ENCODE results near the gene MAGI2.

The MAGI2 gene

DNA sequence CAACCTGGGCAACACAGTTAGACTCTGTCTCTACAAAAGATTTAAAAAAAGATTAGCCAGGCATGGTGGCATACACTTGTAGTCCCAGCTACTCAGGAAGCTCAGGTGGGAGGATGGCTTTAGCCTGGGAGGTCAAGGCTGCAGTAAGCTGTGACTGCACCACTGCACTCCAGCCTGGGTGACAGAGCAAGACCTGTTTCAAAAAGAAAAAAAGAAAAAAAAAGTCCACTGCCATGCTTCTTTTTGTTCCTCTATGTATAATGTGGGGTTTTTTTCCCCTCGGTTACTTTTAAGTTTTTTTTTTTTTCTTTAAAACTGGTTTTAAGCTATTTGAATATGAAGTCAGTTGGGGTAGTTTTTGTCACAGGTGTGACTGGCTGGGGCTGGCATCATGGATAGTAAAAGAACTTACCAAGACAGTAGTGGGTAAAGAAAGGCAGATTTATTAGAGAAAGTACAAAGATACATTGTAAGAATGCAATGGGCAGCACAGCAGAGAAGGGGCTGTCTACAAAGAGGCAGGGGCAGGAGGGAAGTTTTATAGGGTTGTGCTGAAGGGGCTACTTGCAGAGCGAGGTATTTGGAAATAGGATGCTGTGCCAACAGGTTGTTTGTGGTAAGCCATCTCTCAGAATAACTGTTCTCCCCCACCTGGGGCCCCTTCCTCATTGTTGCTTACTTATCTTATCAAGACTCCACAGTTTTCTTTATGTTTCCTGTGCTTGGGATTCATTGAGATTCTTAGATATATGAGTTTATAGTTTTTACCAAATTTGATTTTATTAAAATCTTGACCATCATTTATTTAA, 1477.6 kb downstream of the MAGI2 start:
- TF ChIP-seq, protein P1, sequence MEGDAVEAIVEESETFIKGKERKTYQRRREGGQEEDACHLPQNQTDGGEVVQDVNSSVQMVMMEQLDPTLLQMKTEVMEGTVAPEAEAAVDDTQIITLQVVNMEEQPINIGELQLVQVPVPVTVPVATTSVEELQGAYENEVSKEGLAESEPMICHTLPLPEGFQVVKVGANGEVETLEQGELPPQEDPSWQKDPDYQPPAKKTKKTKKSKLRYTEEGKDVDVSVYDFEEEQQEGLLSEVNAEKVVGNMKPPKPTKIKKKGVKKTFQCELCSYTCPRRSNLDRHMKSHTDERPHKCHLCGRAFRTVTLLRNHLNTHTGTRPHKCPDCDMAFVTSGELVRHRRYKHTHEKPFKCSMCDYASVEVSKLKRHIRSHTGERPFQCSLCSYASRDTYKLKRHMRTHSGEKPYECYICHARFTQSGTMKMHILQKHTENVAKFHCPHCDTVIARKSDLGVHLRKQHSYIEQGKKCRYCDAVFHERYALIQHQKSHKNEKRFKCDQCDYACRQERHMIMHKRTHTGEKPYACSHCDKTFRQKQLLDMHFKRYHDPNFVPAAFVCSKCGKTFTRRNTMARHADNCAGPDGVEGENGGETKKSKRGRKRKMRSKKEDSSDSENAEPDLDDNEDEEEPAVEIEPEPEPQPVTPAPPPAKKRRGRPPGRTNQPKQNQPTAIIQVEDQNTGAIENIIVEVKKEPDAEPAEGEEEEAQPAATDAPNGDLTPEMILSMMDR (IDR thresholded peaks at IDR 0.05; ENCODE audit: poor library complexity, severe bottlenecking) = no peak
- Histone ChIP-seq H3K36me3 (ENCODE audit: low read depth) (no peaks in the 10 kb centered on the region), H3K9me3 (ENCODE audit: severe bottlenecking) (no peaks in the 10 kb centered on the region), H3K4me3 (ENCODE audit: severe bottlenecking) (no peak overlapping the region), H3K27ac (ENCODE audit: poor library complexity, severe bottlenecking) (no peak overlapping the region), H3K4me1 (ENCODE audit: insufficient read depth, poor library complexity, severe bottlenecking) (no peaks in the 10 kb centered on the region), H3K27me3 (ENCODE audit: insufficient read depth, poor library complexity, severe bottlenecking) (no peaks in the 10 kb centered on the region)
- DNase-seq (ENCODE audit: low spot score) (no peak), ATAC-seq (ENCODE audit: low read depth) (no peak)

DNA sequence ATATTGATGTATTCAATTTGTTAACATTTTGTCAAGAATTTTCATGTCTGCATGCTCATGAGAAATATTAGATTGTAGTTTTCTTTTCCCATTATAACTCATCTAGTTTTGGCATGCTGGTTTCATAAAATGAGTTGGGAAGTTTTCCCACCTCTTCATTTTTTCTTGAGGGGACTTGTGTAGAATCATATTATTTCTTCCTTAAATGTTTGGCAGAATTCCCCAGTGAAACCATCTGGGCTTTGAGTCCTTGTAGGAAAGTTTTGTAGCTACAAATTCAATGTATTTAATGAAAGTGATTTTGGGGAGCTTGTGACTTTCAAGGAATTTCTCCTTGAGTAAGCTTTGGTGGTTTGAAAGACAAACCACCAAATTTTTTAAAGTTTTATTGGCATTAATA, 1481.7 kb downstream of the MAGI2 start:
- H3K9me3 ChIP-seq (ENCODE audit: severe bottlenecking) = no peaks in the 10 kb centered on the region
- H3K4me3 ChIP-seq (ENCODE audit: severe bottlenecking) = no peak overlapping the region
- ATAC-seq (ENCODE audit: low read depth) (no peak), DNase-seq (ENCODE audit: low spot score) (no peak)
- no peaks in the 10 kb centered on the region for H3K4me1 ChIP-seq (ENCODE audit: insufficient read depth, poor library complexity, severe bottlenecking)
- no peak overlapping the region for H3K27ac ChIP-seq (ENCODE audit: poor library complexity, severe bottlenecking)
- H3K36me3 ChIP-seq (ENCODE audit: low read depth) = no peaks in the 10 kb centered on the region
- TF ChIP-seq, protein P1 (IDR thresholded peaks at IDR 0.05; ENCODE audit: poor library complexity, severe bottlenecking) = no peak
- H3K27me3 ChIP-seq (ENCODE audit: insufficient read depth, poor library complexity, severe bottlenecking) = no peaks in the 10 kb centered on the region

DNA sequence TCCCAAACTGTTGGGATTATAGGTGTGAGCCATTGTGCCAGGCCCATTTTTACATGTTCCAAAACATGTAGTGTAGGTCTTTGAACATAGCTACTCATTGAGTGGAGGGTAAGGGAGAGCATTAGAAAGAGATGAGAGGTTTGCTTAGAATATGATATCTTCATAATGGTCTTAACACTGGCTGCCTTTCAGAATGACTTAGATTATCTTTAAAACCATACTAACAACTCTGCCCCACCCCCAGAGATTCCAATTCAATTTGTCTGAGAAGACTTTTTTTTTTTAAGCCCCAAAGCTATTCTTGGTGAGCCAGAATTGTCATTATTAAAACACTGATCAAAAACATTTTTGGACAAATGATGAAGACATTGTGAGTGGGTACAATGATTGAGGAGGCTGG, 1486.0 kb downstream of the MAGI2 start:
- Histone ChIP-seq H3K27me3 (ENCODE audit: insufficient read depth, poor library complexity, severe bottlenecking) (no peaks in the 10 kb centered on the region), H3K27ac (ENCODE audit: poor library complexity, severe bottlenecking) (no peak overlapping the region), H3K9me3 (ENCODE audit: severe bottlenecking) (no peaks in the 10 kb centered on the region), H3K4me1 (ENCODE audit: insufficient read depth, poor library complexity, severe bottlenecking) (no peaks in the 10 kb centered on the region), H3K4me3 (ENCODE audit: severe bottlenecking) (no peak overlapping the region), H3K36me3 (ENCODE audit: low read depth) (no peaks in the 10 kb centered on the region)
- no peak for DNase-seq (ENCODE audit: low spot score)
- TF ChIP-seq, protein P1 (IDR thresholded peaks at IDR 0.05; ENCODE audit: poor library complexity, severe bottlenecking) = no peak
- no peak for ATAC-seq (ENCODE audit: low read depth)
